ENCODE measurements around the gene PHLPP2.

The PHLPP2 gene

DNA sequence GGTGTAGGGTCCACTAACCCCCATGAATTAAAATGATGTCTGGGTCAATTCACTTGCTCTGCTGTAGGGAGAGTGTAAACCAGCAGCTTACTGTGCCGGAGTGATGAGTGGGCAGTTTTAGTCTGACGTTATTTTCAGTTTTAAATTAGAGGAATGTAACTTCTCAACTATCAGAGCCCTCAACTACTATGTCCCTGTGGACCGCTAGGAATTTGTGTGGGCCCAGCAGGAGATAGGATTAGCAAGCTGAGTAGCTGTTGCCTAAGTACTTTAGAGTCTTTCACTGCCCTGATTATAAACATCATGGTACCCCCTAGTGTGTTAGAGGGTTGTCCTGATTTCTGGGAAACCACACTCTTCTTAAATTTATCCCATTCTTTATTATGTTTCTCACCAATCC is 87.1 kb downstream of the PHLPP2 start:
- in situ Hi-C loops (cut with MboI; ENCODE audit: low sequenced_read_pairs), result no loop called here
- H3K27me3 ChIP-seq (ENCODE audit: low read depth), result no peaks in the 10 kb centered on the region
- H3K9me3 ChIP-seq, result no peaks in the 10 kb centered on the region
- H3K4me1 ChIP-seq, result no peaks in the 10 kb centered on the region
- no peaks in the 10 kb centered on the region for H3K36me3 ChIP-seq (replicated peaks)
- no peak for DNase-seq (ENCODE audit: low spot score in 2 of 2)
- no peak overlapping the region for H3K4me3 ChIP-seq

DNA sequence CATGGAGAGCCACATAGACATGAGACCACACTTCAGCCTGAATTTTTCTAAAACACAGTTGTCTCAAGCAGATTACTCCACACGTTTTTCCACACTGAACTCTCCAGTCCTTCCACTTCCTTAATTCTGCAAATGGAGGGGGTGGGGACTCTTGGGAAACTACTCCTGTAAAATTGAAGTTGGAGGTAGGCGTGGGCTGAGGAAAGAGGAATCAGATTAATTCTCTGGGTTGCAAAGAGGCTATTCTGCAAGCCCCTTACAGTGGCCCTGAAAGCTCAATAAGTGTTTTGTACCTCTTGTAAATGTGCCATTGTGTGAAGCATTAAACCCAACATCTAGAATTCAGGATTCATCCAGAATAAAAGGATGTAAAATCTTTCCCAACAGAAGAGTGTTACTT is 88.9 kb downstream of the PHLPP2 start:
- no peaks in the 10 kb centered on the region for H3K36me3 ChIP-seq (replicated peaks)
- no peaks in the 10 kb centered on the region for H3K27me3 ChIP-seq (ENCODE audit: low read depth)
- H3K9me3 ChIP-seq, result no peaks in the 10 kb centered on the region
- in situ Hi-C loops (cut with MboI; ENCODE audit: low sequenced_read_pairs), result no loop called here
- no peak for DNase-seq (ENCODE audit: low spot score in 2 of 2)
- no peak overlapping the region for H3K4me3 ChIP-seq
- H3K4me1 ChIP-seq, result no peaks in the 10 kb centered on the region

- Histone ChIP-seq H3K27me3 (ENCODE audit: low read depth) (no peaks in the 10 kb centered on the region), H3K36me3 (replicated peaks) (no peaks in the 10 kb centered on the region), H3K4me1 (peaks cover 6% of the 10 kb centered on the region), H3K9me3 (no peaks in the 10 kb centered on the region), H3K4me3 (no peak overlapping the region)
- in situ Hi-C loops (cut with MboI; ENCODE audit: low sequenced_read_pairs), result no loop called here
- no peak for DNase-seq (ENCODE audit: low spot score in 2 of 2)
Measured at GRCh38 chr16:71631776-71632175, 92.7 kb downstream of the PHLPP2 start.

GRCh38 chr16:71630808-71631207 is 93.7 kb downstream of the PHLPP2 start:
- in situ Hi-C loops (cut with MboI; ENCODE audit: low sequenced_read_pairs), result no loop called here
- H3K27me3 ChIP-seq (ENCODE audit: low read depth), result no peaks in the 10 kb centered on the region

GRCh38 chr16:71629278-71630016 is 95.1 kb downstream of the PHLPP2 start:
- Histone ChIP-seq H3K9me3 (no peaks in the 10 kb centered on the region), H3K4me1 (peaks cover 6% of the 10 kb centered on the region), H3K4me3 (no peak overlapping the region), H3K36me3 (replicated peaks) (no peaks in the 10 kb centered on the region), H3K27me3 (ENCODE audit: low read depth) (no peaks in the 10 kb centered on the region)
- in situ Hi-C loops (cut with MboI; ENCODE audit: low sequenced_read_pairs), result no loop called here
- DNase-seq (ENCODE audit: low spot score in 2 of 2), result no peak

More at GRCh38 chr16:71630808-71631207, 93.7 kb downstream of the PHLPP2 start:
- Histone ChIP-seq H3K4me3 (no peak overlapping the region), H3K36me3 (replicated peaks) (no peaks in the 10 kb centered on the region), H3K9me3 (no peaks in the 10 kb centered on the region), H3K4me1 (peaks cover 6% of the 10 kb centered on the region)
- no peak for DNase-seq (ENCODE audit: low spot score in 2 of 2)

GRCh38 chr16:71628810-71629209 is 95.7 kb downstream of the PHLPP2 start:
- Histone ChIP-seq H3K9me3 (no peaks in the 10 kb centered on the region), H3K4me3 (no peak overlapping the region), H3K4me1 (peaks cover 6% of the 10 kb centered on the region), H3K36me3 (replicated peaks) (no peaks in the 10 kb centered on the region), H3K27me3 (ENCODE audit: low read depth) (0 out of 2 replicates have a peak, but pooled peaks cover under 1% of the 10 kb centered on the region)
- DNase-seq (ENCODE audit: low spot score in 2 of 2), result no peak
- in situ Hi-C loops (cut with MboI; ENCODE audit: low sequenced_read_pairs), result no loop called here

GRCh38 chr16:71627731-71628181 is 96.7 kb downstream of the PHLPP2 start:
- Histone ChIP-seq H3K36me3 (replicated peaks) (no peaks in the 10 kb centered on the region), H3K27me3 (ENCODE audit: low read depth) (0 out of 2 replicates have a peak, but pooled peaks cover 6% of the 10 kb centered on the region), H3K4me3 (no peak overlapping the region), H3K9me3 (no peaks in the 10 kb centered on the region), H3K4me1 (peaks cover 6% of the 10 kb centered on the region)
- in situ Hi-C loops (cut with MboI; ENCODE audit: low sequenced_read_pairs), result no loop called here
- peak; percentile 66 to 77 for DNase-seq (ENCODE audit: low spot score in 2 of 2)

DNA sequence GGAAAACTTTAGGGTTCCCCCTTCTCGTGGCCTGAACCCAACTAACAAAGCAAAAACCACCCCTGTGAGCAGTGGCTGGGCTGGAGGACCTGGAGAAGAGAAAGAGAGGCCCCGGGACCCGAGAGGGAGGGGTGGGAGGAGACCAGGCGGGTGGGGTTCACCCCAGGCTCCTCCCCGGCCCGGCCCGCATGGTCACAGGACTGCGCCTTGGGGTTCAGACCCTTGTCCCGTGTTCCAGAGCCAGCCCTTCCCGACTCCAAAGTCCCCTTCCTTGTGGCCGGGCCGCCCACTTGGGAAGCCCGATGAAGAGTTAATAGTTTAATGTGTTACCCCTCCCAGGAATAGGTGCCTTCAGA is 97.7 kb downstream of the PHLPP2 start:
- Histone ChIP-seq H3K36me3 (replicated peaks) (no peaks in the 10 kb centered on the region), H3K4me1 (peaks cover 6% of the 10 kb centered on the region), H3K4me3 (peak overlapping the region; percentile 48), H3K27me3 (ENCODE audit: low read depth) (0 out of 2 replicates have a peak, but pooled peaks cover 6% of the 10 kb centered on the region), H3K9me3 (no peaks in the 10 kb centered on the region)
- peak in 1 of 2 experiments; percentile 20 for DNase-seq (ENCODE audit: low spot score in 2 of 2)
- in situ Hi-C loops (cut with MboI; ENCODE audit: low sequenced_read_pairs), result no loop called here

- Histone ChIP-seq H3K9me3 (no peaks in the 10 kb centered on the region), H3K4me1 (peaks cover 6% of the 10 kb centered on the region), H3K4me3 (peak within 1 kb of the TSS; percentile 48), H3K36me3 (replicated peaks) (no peaks in the 10 kb centered on the region), H3K27me3 (ENCODE audit: low read depth) (0 out of 2 replicates have a peak, but pooled peaks cover 6% of the 10 kb centered on the region)
- in situ Hi-C loops (cut with MboI; ENCODE audit: low sequenced_read_pairs), result no loop called here
- DNase-seq (ENCODE audit: low spot score in 2 of 2), result peak in 1 of 2 experiments; percentile 56
Measured at GRCh38 chr16:71626018-71626857, 98.3 kb downstream of the PHLPP2 start, which contains the start of gene MARVELD3. MARVELD3 (plus strand) TSS chr16:71626184; CDS start chr16:71626230, 46 bp downstream.

- Histone ChIP-seq H3K36me3 (replicated peaks) (no peaks in the 10 kb centered on the region), H3K9me3 (no peaks in the 10 kb centered on the region), H3K4me1 (peaks cover 6% of the 10 kb centered on the region), H3K27me3 (ENCODE audit: low read depth) (0 out of 2 replicates have a peak, but pooled peaks cover 6% of the 10 kb centered on the region), H3K4me3 (no peak overlapping the region; the same call in 1 of the 2 replicates)
- no peak for DNase-seq (ENCODE audit: low spot score in 2 of 2)
- in situ Hi-C loops (cut with MboI; ENCODE audit: low sequenced_read_pairs), result no loop called here
Measured at GRCh38 chr16:71625113-71625850, 99.2 kb downstream of the PHLPP2 start.

GRCh38 chr16:71623597-71623996 is 100.9 kb downstream of the PHLPP2 start:
- 0 out of 2 replicates have a peak, but pooled peaks cover 6% of the 10 kb centered on the region for H3K27me3 ChIP-seq (ENCODE audit: low read depth)
- peaks cover 6% of the 10 kb centered on the region for H3K4me1 ChIP-seq
- no peaks in the 10 kb centered on the region for H3K9me3 ChIP-seq
- DNase-seq (ENCODE audit: low spot score in 2 of 2), result no peak
- H3K36me3 ChIP-seq (replicated peaks), result no peaks in the 10 kb centered on the region
- no peak overlapping the region for H3K4me3 ChIP-seq
- in situ Hi-C loops (cut with MboI; ENCODE audit: low sequenced_read_pairs), result loop anchor here (25.0 kb wide), 1 partner anchor 211 kb away; no protein-coding TSS in a partner anchor

- in situ Hi-C loops (cut with MboI; ENCODE audit: low sequenced_read_pairs), result loop anchor here (25.0 kb wide), 1 partner anchor 210 kb away; no protein-coding TSS in a partner anchor
- H3K9me3 ChIP-seq, result no peaks in the 10 kb centered on the region
- no peak overlapping the region for H3K4me3 ChIP-seq
Measured at GRCh38 chr16:71622088-71622487, 102.4 kb downstream of the PHLPP2 start.

GRCh38 chr16:71618429-71618828 is 106.1 kb downstream of the PHLPP2 start:
- in situ Hi-C loops (cut with MboI; ENCODE audit: low sequenced_read_pairs), result loop anchor here (25.0 kb wide), 1 partner anchor 206 kb away; no protein-coding TSS in a partner anchor
- DNase-seq (ENCODE audit: low spot score in 2 of 2), result no peak
- H3K9me3 ChIP-seq, result no peaks in the 10 kb centered on the region
- no peaks in the 10 kb centered on the region for H3K36me3 ChIP-seq (replicated peaks)
- H3K4me1 ChIP-seq, result no peaks in the 10 kb centered on the region
- H3K27me3 ChIP-seq (ENCODE audit: low read depth), result peaks cover 2% of the 10 kb centered on the region
- H3K4me3 ChIP-seq, result no peak overlapping the region

More at GRCh38 chr16:71622088-71622487, 102.4 kb downstream of the PHLPP2 start:
- H3K4me1 ChIP-seq, result no peaks in the 10 kb centered on the region
- peaks cover 6% of the 10 kb centered on the region; the same call in 1 of the 2 replicates for H3K27me3 ChIP-seq (ENCODE audit: low read depth)
- H3K36me3 ChIP-seq (replicated peaks), result no peaks in the 10 kb centered on the region
- no peak for DNase-seq (ENCODE audit: low spot score in 2 of 2)

All from HAP-1 (cell line).